GM18867 (cell line): ENCODE measurements around the gene ARHGAP22.

ENCODE experiments used
- ATAC-seq: cut with Tn5 transposase; IDR thresholded peaks from one replicate; pipeline ENCODE4 v1.9.1; 2021; ENCODE audit warnings: mild to moderate bottlenecking, moderate library complexity; ENCODE audit not compliant: unreplicated experiment

Gene ARHGAP22

GRCh38 chr10:48400850-48401220, 204.0 kb downstream of the ARHGAP22 start:
- ATAC-seq: no peak

GRCh38 chr10:48400129-48400849, 204.6 kb downstream of the ARHGAP22 start:
- ATAC-seq: no peak

- no peak for ATAC-seq
These were observed 205.3 kb downstream of the ARHGAP22 start for GRCh38 chr10:48399551-48399950.

GRCh38 chr10:48399056-48399541, 205.8 kb downstream of the ARHGAP22 start:
- ATAC-seq: no peak

- ATAC-seq: no peak
These were observed 206.6 kb downstream of the ARHGAP22 start for GRCh38 chr10:48398261-48398660.
